GM10847 (cell line): ENCODE results near the gene DOCK4.

Experiments
- POLR2A ChIP-seq: IDR thresholded peaks from 2 replicates; pipeline ENCODE4 v1.6.1; 2011; ENCODE audit not compliant: insufficient read length; ENCODE audit errors: extremely low read depth

The DOCK4 gene

DNA sequence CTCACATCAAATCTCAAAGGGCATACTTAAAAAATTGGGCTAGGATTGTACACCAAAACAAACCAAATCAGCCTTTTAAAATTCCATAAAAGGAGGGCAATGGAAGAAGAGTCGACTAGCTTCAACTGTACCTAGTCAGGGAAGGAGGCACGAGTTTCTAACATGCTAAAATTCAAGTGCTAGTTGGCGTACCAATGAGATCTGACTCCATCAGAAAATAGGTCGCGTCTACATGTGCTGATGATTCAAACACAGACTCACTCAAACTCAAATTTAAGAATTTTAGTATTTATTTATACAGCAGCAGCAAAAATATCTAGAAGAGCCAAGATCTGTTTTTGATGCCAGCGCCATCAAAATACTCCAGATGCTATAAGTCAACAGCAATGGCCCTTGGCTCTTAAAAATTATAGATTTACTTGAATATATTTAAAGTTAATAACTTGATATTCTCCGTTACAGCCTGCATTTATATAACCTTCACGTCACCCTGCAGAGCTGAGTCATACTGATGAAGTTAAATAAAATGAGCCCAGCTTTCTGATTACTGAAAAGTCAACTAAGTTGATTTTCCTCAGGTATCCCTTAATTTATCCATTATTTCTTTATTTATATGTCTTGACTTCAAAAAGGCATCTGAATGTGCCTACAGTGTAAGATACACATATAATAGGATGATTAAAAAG lies 341.8 kb downstream of the DOCK4 start:
- no peak for TF ChIP-seq POLR2A

DNA sequence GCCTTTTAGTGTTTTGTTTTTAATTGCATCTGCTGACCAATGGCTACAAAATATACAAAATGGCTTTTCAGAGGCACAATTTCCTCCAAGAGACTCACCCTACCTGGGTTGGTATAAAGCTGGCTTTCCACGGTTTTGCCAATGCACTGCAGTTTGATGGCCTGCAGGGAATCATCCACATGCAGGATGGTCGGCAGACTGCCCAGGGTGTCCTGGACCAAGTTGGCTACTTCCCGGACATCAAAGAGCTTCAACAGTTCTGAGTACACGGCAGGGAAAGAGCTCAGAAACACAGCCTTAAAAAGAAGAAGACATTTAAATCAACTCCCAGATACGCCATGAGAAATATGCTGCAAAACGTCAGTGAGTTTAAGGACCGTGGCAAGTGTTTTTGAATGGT lies 342.9 kb downstream of the DOCK4 start:
- no peak for TF ChIP-seq POLR2A

DNA sequence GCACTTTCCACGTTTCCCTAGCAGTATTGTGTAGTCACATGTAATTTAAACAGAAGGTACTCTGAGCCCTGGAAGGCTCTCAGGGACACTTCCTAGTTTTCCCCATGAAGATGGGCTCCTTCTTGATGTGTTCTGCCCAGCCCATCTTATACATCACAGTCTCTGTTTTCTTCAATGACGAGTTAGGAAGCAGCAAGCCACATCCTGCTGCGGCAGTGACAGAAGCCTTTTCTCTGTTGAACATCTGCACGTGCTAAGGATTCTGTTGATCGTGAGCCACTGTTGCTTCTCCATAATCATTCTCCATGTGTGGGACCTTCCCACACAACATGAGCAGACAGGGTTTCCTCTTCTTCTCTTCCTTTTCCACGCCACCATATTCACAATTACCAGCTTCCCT lies 346.0 kb downstream of the DOCK4 start:
- no peak for TF ChIP-seq POLR2A

GRCh38 chr7:111858331-111858730 lies 347.9 kb downstream of the DOCK4 start:
- TF ChIP-seq POLR2A: no peak

- no peak for TF ChIP-seq POLR2A
Observed at GRCh38 chr7:111855842-111856227, 350.4 kb downstream of the DOCK4 start.

DNA sequence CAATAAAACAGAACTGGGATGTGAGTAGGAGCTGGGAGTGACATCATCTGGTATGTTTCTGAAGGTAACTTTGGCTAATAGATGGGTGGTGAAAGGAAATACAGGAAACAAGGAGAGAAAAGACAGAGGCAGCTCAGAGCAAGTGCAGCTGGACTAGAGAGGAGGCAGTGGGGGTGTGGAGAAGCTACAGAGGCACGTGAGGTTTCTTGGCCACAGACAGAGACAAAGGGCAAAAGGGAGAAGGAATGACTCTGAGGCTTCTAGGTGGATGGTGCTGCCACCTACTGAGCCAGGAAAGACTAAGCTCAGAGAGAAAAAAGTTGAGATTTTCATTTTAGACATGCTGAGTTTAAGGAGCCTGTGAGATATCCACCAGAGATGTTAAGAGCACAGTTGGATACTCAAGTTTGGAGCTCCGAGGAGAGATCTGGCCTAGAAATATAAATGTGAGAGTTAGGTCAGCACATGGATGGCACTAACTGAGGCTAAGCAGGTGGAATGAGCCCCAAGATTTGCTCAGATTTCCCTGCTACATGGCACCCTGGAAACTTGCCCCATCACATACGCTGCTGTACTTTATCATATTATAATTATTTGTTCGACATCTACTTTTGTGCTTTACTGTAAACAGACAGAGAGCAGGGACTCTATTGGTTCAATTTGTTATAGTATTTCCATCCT lies 350.9 kb downstream of the DOCK4 start:
- no peak for TF ChIP-seq POLR2A

DNA sequence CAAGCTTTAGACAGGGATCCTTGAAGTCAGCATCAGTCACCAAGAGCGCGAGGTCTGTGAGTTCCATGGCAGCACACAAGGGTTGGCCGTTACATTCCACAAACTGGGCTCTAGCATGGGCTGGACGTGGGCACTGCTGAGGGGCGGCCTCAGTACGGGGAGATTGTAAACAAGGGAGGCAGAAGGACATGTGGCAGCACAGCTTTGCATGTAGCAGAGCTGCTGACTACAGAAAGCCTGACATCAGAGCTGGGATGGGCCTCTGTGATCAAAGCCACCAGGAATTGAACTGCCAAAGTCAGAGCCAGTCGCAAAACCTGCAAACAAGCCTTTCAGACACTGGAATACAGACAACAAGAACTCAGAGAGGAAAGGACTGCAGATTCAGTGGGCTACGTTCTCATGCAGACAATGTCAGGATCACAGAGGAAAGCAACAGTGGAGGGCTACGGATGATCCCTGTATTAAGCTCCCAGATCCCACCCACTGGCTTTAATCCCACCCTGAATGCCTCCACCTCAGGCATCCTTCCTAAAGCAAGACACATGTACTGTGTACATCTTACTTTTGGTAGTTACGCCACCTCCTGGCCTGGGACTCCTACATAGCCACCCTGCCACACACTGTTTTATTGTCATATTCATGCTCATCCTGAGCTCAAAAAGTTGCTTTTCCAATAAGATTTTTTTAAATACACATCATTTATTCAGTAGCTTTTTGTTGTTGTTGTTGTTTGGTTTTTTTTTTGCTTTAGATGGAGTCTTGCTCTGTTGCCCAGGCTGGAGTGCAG lies 352.8 kb downstream of the DOCK4 start:
- TF ChIP-seq POLR2A: no peak

GRCh38 chr7:111852081-111852480 lies 354.1 kb downstream of the DOCK4 start:
- no peak for TF ChIP-seq POLR2A

- TF ChIP-seq POLR2A: no peak
Observed at GRCh38 chr7:111846898-111847297, 359.3 kb downstream of the DOCK4 start.

- no peak for TF ChIP-seq POLR2A
Observed at GRCh38 chr7:111845853-111846252, 360.3 kb downstream of the DOCK4 start.

DNA sequence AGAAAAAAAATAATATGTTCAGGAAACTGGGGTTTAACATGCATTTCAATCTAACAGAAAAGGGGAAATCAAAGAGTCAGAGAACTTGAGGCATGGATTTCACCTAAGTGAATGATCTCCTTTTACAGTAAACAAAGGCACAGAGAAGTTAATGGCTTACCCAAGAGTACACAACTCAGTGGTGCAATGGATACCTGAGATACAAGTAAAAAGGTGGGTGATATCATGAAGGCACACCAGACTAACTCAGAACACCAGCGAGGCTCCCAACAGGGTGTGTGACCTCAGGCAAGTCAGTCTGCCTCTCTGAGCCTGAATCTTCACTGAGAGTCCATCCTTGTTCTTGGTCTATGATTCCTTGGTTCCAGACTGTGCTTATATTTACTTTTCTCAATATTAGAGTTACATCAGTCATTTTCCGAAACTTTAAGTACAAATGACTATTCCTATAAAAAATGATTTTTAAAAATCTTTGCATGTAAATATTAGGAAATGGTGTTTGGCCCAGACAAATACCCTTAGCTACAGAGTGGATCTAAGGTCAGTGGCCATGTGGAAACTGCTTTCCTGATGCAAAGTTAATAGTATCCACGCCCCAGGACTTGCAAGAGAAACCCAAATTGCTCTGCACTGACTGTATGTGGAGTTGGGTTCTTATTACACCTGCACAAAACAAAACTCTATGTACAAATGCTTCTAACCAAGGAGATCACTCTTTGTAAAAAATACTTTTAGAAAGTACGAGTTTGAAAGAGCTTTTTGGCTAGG lies 361.1 kb downstream of the DOCK4 start:
- no peak for TF ChIP-seq POLR2A

DNA sequence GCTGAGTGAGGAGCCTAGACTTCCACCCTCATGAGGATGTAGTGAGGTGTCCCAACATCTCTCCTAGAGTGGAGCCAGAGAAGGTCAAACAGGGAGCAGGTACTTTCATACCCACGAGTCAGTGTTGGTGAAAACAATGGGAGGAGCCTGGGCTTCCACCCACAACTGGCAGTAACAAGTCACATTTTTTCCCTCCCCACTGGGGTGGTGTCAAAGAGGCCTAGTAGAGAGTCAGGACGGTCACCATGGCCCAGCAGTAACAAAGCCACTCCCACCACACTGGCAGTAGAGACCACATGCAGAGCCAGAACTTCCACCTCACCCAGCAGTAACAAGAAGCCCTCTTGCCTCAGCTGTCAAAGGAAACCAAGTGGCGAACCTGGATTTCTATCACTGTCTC lies 363.7 kb downstream of the DOCK4 start:
- TF ChIP-seq POLR2A: no peak

- TF ChIP-seq POLR2A: no peak
Observed at GRCh38 chr7:111841596-111842205, 364.5 kb downstream of the DOCK4 start.

- TF ChIP-seq POLR2A: no peak
Observed at GRCh38 chr7:111840528-111840927, 365.7 kb downstream of the DOCK4 start.

DNA sequence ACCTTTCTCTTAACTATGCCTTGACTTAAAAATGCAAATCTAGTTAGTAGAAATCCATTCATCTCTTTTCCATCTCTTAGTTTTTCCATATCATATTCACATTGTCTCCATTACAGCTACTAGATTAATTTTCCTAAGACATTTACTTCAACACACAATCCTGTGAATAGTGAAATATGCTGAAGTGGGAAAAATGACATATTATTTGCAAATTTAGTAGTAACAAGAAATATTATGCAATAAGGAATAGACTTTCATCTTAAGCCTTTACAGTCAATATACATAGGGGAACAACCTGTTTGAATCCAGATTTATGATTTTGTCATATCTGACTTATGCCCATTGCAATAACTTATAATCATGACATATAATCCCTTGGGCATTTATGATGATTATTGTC lies 366.9 kb downstream of the DOCK4 start:
- TF ChIP-seq POLR2A: no peak
